Activated CD4-positive, alpha-beta T cell treated with anti-CD3 and anti-CD28 coated beads, Interleukin-2, amount 50 U/mL, for 16 hours (primary cell): Measurements from ENCODE around the gene DDN.

Source experiments
- DNase-seq: peaks from one replicate; pipeline ENCODE4 v3.0.0-alpha.2; 2020

Gene DDN

DNA sequence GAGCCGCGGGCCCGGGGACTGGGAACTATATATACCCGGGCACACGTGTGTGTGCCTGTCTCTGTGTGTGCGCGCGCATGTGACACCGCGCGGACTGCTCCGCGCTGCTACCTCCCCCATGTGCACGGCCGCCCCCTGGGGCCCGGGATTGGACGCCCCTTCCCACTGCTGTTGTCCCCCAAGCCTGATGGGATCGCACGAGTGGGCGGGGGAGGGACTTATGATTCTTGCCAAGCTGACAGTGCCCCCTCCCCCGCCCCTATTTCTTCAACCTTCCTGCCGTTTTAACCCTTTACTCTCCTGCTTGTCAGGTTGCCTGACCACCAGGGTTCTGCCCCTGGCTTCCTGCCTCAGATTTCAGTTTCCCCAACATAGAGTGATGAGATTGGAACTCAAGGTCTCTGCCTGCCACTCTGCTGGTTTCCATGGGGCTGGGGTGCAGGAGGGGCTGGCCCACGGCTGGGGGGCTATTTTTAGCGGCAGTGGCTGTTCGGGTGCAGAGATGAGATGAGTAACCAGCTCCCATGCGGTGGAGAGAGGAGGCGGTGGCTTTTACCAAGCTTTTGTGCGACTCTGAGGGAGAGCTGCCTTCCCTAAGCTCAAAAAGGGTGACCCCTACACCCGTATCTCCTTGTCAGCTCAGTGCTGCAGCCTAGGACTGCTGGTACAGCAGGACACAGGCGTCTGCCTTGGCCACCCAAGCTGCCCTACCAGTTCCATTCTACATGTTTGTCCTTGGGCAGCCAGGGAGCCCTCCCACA, at the start of gene DDN:
DDN (minus strand) TSS at position 5 of the 761 bp plus-strand sequence. CDS start 88 bp downstream, outside the sequence.
- peak; percentile 50 for DNase-seq

DNA sequence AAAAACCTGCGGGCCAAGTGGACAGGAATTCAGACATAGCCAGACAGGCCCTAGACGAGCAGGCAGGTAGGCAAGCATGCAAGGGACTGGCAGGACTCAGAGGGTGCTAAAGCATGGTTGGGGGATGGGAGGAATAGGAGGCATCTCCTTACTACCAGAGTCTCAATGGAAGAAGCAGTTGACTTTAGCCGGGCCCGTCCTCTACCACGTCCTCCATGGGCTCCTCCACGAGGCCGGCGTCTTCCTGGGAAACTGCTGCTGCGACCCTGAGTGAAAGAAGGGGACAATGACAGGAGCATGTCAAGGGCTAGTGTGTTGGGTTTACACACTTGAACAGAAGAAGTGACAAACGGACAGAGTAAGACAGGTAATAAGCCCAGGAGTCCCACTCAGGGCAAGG, 49.8 kb upstream of the DDN start:
- DNase-seq, result no peak

DNA sequence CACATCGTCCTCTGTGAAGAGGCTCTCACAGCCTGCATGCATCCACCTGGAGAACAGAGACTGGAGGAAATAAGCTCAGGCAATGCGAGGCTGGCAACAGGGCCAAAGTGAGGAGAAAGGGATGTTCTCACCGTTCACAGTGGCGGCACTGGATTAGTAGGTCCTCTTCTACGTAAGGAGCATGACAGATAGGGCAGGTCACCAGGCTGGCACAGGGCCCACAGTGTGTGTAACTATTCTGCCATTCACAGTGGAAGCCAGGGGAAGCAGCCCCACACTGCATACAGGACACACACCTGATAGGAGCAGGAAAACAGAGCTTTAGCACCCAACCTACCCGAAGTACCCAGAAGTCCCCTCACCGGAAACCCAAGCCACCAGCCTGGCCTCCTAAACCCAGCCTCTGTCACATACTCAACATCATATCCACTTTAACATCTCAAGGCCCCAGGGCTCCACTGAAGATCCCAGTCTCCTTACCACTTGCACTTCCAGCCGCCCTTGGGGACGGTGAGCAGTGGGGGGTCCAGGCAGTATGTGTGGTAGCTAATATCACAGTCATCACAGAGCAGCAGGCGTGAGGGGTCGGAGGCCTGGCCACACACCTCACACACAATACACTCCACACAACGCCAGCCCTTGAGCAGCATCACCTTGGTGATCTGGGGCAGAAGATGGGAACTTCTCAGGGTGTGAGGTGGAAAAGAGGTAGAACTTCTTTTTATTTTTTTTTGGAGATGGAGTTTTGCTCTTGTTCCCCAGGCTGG, 47.1 kb upstream of the DDN start:
- no peak for DNase-seq

DNA sequence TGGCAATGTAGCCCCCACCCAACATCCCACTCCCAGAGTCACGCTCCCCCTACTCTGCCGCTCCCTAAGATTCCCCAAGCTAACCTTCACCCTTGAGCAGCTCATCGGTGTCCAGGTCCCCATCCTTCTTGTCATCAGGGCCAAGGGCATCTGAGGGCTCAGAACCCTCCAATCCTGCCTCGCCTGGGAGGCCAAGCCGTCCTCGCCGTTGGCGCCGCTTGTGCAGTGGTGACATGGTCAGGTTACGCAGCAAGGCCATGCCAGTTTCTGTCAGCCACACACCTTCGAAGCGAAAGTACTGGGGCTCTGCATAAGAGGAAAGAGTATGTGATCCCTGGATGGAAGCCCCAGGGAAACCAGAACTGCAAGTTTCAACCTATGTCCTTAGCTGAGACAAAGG, 45.5 kb upstream of the DDN start:
- DNase-seq, result no peak

DNA sequence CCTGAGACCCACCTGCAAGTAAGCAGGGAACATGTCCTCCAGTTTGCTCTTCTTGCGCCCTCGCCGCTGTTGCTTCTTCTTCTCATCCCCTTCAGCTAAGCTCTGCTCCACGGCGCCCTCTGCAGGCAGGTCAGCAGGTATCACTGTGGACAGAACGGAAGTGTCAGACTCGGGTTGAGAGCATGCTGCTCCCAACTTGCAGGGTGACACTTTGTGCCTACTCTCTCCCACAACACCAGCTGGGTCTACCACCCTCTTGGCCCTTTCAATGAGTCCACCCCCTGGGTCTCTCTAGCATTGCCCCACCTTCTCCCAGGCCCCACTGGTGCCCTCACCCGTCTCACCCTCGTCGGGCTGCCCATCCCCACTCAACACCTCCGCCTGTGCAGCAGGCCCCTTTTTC, 44.7 kb upstream of the DDN start:
- peak; percentile 78 for DNase-seq

DNA sequence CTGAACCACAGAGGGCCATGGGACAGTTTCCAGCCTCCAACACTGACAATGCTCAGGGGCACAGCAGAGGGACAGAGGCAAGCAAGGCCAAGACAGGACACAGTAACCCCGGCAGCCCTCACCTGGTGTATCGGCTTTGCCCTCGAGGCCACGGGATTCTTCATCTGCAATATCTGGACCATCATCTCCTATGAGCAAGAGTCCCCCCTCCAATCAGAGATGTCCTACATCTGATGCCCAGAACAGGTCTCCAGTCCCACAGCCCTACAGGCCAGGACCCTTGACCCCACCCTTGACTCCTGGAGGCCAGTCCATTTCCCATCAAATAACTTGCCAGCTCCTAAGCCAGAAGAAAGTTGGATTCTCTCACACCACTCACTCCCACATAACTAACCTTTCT, 44.1 kb upstream of the DDN start:
- no peak for DNase-seq

DNA sequence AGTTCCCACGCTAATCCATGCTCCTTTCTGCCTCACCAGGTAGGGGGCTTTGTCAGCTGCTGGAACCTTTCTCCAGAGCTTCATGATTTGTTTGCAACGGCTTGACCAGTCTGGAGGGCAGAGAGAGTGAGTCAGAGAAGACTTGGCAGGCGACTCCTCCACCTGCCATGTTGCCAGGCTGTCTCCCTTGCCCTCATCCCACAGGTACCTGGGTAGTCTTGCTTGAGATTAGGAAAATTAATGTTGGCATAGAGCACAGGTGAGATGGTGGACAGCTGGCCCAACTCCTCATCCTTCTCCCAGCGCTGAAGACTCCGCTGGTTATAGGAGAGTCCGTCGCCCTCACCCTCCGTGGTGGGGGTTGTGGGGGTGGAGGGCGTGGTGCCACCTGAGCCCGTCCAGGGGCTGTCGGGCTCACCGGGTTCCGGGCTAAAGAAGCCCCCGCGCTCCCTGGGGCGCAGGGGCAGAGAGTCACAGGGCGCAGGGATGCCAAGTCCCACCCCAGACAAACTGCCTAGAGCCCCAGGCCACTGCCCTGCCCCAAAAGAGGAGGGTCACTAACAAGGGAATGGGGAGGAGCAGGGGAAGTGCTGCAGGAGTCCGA, 42.8 kb upstream of the DDN start:
- DNase-seq, result no peak

DNA sequence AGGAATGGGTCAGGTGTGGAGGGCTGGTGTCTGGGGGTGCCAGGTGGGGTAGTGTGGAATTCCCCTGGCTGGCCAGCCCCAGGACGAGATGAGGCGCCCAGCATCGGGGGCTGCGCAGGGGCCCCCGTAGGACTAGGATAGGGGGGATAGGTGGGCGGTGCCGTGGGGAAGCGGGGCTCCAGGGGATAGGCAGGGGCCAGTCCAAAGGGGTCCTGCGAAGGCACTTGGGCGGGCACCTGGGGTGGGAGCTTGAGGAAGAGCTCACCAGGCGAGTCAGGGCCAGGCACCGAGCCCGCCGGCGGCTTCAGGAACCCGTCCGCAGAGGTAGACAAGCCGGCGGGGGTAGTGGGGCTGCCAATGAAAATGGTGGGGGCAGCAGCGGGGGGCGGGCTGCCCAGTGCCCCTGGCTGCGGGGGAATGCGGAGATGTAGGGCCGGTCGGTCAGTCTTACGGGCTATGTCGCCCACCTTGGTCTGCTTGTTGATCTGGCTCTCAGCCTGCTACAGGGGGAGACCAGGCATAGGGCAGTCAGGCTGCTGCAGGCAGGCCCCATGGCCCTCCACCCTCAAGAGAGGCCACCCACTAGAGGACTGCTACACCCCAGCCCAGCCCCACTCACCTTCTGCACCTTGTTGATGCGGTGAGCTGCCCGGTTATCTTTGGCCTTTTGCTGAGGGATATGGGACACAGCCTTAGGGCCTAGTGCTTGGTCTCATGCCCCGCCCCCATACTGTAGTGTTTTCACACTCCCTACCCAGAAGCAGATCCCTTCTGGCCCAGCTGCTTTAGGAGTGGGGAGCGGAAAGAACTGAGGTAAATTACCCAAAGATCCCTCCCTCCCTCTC, 42.1 kb upstream of the DDN start:
- DNase-seq, result no peak

DNA sequence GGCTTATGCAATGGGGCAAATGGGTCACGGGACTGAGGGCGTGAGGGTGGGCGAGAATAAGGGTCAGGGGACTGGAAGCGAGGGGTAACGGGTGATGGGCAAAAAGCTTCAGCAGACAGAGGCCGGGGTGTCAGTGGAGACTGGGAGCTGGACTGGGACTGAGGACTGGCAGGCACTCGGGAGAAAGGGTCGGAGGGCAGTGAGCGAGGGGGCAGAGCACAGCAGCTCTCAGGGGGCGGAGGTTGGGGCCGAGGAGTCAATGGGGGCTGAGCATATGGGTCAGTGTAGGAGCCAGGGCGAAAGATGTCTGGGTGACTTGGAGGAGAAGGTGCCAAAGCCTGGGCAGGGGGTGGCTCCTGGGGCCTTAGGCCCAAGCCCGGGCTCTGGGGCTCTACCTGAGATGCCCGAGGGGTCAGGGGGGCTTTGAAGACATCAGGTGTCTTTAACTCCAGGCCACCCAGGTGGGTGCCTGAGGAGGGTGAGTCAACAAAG, 41.2 kb upstream of the DDN start:
- no peak for DNase-seq

DNA sequence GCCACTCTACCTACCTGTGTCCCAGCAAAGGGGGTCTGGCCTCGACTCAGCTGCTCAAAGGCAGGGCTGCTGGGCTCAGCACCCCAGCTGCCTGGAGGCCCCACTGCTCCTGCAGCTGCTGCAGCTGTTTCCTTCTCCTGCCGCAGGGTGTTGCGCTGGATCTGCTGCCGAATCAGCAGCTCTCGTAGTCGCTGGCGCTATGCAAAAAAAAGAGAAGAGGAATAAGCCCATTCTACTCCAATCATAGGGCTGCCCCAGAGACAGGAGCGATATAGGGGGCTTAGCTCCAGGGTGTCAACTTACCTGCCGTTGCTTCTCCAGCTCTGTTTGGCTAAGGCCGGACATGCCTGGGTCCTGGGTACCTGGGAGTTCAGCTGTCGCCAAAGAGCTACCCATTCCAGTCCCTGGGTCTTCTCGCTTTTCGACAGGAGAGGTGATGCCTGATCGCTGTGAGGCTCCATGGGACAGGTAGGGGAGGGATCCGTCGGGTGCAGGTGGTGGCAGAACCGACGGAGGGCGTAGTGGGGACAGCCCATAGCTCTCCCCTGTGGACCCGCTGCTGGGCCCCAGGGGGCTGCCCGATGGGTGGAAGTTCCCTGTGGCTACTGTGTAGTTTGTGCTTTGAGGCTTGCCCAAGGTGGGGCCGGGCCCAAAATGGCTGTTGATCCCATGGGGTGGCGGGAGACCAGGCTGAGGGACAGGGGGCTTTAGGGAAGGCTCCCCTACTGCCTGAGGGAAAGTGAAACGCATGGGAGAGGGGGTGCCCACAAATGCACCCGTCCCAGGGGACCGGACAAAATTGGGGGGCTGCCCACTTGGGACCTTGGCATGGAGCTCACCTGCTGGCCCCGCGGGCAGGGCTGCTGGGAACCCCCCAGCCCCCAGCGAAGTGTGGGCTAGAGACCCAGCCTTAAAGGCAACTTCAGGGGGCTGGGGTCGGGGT, 40.5 kb upstream of the DDN start:
- DNase-seq, result no peak

DNA sequence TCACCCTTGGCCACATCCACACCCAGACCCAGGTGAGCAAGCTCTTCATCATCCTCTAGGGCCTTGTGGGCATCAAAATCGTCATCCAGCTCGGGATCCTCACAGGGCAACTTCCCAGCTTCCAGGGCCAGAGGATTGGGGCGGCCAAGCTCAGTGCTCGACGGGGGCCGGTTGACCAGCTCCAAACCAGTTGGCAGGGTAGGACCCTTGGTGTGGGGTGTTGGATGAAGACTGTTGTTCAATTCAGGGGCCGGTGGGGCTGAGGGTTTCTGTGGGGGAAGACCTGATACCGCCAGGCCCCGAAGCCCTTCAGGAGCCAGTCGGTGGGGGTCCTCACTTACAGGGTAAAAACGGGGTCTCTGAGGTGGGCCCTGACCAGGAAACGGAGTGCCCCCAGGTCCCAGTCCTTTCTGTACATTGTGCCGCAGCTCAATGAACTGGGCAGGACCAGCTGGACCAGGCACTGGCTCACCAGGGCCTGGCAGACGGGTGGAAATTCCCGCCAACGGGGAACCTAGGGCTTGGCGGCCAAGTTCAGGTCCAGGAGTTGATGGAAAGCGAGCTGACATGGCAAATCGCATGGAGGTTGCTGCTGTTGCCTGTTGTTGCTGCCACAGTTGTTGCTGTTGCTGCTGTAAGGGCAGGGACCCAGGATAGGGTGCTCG, 39.2 kb upstream of the DDN start:
- DNase-seq, result no peak

DNA sequence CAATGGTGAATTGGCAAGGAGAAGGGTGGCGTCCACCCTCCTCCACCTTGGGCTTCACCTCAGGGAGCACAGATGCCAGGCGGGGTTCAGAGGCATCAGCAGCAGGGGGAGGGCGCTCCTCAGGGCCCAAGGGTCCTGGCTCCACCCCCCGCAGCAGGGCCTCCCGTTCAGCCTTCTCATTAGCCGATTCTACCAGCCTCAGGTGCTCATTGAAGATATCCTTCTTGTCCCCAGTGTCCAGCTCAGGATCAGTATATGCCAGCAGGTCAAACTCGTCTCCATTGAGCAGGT, 38.7 kb upstream of the DDN start:
- no peak for DNase-seq

DNA sequence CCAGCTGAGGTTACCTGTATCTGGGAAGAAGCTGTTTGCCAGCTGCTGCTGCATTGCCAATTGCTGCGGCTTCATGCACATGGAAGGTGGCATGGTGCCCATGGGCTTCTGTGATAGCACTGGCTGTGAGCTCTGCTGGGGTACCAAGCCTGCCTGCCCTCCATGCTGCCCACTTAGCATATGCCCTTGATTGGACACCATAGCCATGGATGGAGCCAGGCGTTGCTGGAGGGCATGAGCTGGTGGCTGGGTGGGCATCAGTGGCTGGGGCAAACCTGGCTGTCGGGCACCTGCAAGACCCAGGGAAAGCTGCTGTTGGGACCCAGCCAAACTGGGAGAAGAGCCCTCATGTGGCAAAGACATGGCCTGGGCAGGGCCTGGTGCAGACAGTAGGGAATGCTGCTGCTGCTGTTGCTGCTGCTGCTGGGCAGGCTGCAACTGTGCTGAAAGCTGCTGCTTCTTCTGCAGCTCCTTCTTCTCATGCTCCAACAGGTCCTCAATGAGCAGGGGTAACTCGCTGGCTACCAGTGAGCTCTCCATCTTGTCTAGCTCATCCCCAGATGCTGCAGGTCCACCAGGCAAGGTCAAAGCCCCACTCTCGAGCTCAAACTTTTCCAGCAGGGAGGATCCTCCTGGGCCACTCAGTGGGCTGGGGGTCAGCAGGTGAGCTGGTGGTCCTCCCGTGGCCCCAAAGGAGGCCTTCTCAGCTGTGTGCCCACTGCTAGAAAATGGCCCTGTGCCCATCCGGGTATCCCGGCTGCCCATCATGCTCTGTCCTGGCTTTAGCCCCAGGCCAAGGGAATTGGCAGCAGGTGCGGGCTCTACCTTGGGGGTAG, 38.2 kb upstream of the DDN start:
- no peak for DNase-seq

DNA sequence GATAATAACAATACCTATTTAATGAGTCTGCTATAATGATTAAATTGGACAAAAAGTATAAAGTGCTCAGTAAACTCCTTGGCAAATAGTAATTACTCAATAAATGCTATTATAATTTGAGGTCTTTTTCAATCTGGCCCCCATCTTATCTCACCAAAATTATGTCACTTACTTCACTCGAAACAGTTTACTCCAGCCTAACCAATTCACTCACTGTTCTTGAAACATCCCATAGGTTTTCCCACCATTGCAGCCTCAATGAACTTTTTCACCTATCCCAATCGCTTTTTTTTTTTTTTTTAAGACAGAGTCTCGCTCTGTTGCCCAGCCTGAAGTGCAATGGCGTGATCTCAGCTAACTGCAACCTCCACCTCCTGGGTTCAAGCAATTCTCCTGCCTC, 36.9 kb upstream of the DDN start:
- no peak for DNase-seq

DNA sequence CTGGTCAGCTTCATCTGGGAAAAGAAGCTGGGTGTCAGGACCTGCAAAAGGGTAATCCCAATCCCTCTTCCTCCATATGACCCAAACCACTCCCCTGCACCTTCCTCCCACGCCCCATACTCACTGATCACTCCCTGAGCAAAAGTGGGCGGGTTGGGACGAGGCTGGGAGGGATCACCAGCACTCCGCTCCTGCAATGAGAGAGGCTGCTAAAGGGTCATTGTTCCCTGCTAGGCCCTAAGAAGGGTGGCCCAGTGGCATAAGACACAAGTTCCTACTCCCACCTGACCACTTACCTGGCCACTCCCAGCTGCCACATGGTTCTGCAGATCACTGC, 35.1 kb upstream of the DDN start:
- no peak for DNase-seq

DNA sequence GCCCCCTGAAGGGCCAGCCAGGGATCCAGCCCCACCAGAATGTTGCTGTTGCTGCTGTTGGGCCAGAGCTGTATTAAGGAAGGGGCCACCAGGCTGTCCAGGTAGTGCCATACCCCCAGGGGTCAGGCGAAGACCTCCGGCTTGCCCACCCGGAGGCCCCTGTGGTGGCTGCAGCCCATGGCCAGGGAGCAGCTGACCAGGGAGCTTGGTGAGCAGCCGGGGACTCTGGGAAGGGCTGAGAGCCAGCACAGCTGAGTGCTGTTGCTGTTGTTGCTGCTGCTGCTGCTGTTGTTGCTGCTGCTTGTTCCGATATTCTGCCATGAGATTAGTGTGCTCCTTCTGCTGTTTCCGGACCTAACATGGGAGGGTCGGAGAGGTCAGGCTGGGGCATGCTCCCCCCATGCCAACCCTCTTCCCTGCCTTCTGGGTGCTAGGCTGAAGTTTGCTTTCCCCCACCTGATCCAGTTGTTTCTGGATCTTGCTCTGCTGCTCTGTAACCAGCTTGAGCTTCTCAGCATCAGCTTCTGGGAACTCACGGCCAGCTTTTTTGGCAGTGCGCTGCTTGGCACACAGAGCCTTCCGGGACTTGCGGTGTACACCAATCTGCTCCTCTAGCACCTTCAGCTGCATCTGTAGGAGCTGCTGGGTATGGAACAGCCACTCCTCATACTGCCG, 34.6 kb upstream of the DDN start:
- DNase-seq, result no peak

DNA sequence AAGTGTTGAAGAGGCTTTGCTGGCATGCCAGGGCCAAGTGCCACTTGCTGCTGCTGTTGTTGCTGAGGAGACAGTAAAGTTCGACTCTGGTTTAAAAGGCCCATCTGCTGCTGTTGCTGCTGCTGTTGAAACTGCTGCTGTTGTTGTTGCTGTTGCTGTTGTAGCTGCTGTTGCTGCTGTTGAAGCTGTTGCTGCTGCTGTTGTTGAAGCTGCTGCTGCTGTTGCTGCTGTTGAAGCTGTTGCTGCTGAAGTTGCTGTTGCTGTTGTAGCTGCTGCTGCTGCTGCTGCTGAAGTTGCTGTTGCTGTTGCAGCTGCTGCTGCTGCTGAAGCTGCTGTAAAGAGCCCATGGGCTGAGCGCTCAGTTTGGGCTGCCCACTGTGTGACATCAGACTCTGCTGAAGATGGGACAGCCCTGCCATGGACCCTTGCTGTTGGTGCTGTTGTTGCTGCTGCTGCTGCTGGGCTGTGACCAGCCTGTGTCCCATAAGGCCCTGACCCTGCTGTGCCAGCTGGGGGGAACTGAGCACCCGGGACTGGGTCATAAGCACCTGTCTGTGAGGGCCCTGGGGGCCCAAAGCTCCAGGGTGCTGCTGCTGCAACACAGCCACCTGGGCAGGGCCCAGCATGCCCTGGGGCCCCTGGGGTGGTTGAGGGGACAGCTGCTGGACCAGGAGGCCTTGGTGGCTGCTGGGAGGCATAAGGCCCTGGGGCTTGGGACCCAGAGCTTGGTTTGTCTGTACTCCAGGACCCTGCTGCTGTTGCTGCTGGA, 33.7 kb upstream of the DDN start:
- DNase-seq, result no peak

DNA sequence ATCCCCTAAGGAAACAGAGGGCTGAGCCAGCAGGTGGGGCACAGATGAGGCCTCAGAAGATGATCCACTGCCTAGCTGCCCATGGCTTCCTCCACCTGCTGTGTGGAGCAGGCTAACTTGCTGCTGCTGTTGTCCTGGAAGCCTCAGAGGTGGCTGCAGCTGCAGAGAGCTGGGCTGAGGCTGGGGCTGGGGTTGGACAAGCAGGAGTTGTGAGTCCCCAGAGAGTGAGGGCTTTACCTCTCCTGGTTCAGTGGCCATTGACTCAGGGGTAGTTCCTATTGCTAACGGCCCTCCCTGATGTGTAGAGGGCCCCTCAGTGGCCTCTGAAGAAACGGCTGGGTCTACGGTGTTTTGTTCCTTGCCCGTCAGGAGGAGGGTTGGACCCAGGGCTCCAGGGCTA, 33.1 kb upstream of the DDN start:
- no peak for DNase-seq

DNA sequence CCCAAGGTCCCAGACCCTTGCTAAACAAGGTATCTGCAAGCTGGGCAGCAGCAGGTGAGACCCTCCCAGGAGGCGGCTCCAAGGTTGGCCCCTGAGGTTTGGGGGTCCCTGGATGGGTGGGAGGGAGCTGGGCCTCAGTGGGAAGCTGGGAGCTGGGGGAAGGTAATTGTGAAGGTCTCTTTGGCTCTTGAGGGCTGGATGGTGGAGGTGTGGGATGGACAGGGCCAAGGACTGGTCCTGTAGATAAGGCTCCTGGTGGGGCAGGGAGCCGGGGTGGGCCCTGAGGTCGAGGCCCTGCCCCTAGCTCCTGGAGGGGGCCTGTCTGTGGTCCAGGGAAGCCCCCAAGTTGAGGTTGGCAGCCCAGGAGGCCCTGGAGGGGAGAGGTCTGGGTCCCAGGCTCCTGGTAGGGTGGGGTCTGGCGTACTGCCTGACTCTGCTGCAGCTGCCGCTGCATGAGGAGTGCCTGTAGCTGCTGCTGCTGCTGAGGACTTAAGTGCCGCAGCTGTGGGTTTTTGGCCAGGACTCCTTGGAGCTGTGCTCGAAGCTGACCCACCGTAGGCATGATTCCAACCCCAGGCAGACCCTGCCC, 32.5 kb upstream of the DDN start:
- DNase-seq, result no peak
